Upper lobe of left lung (tissue), 6 donors: ENCODE data around the gene MAN1A2. TPM values are rescaled to one million over a fixed set of nuclear protein-coding genes. Genes with fewer than 3 reads are reported as not detected.

Experiments used
- ATAC-seq, 2 donors: fragments of 200-7000 bp; cut with Tn5 transposase; one replicate each; pipeline ENCODE4 v1.9.1; 2022; ENCODE audit warnings: mild to moderate bottlenecking in 2 of 2, moderate library complexity in 2 of 2; ENCODE audit not compliant: low FRiP score in 2 of 2
- DNase-seq, 2 donors: peaks; one replicate each; pipeline ENCODE4 v3.0.0-alpha.2; 2019 to 2020
- H3K27ac ChIP-seq, 4 donors: fragments of 200-600 bp; sonication (generic); one replicate each; pipeline ENCODE4 v1.5.1; 2016 to 2019
- H3K27me3 ChIP-seq, 4 donors: fragments of 200-600 bp; sonication (generic); one replicate each; pipeline ENCODE4 v1.5.1; 2017 to 2019
- H3K36me3 ChIP-seq, 4 donors: fragments of 200-600 bp; sonication (generic); one replicate each; pipeline ENCODE4 v1.5.1; 2016 to 2019
- H3K4me1 ChIP-seq, 4 donors: fragments of 200-600 bp; sonication (generic); one replicate each; pipeline ENCODE4 v1.5.1; 2018 to 2019
- H3K4me3 ChIP-seq, 4 donors: fragments of 200-600 bp; sonication (generic); one replicate each; pipeline ENCODE4 v1.5.1; 2017 to 2019; ENCODE audit warnings: mild to moderate bottlenecking in 2 of 4, moderate library complexity in 1 of 4
- H3K9me3 ChIP-seq, 4 donors: fragments of 200-600 bp; sonication (generic); one replicate each; pipeline ENCODE4 v1.5.1; 2018 to 2019
- EP300 ChIP-seq, 4 donors: sonication (generic); formaldehyde crosslinking; IDR thresholded peaks; one replicate each; pipeline ENCODE4 v1.5.1; 2017; ENCODE audit warnings: antibody characterized with exemption in 4 of 4, control low read depth in 2 of 4
- POLR2A ChIP-seq, 4 donors: fragments of 450-650 bp; IDR thresholded peaks; one replicate each; pipeline ENCODE4 v1.5.1; 2016 to 2017; ENCODE audit warnings: antibody characterized with exemption in 4 of 4, mild to moderate bottlenecking in 2 of 4
- POLR2AphosphoS5 ChIP-seq, 2 donors: sonication (generic); formaldehyde crosslinking; IDR thresholded peaks; one replicate each; pipeline ENCODE4 v1.5.1; 2017; ENCODE audit warnings: antibody characterized with exemption in 2 of 2
- WGBS, 2 donors: methylation state at CpG; one replicate each; pipeline ENCODE4 v1.1.5; 2017 to 2018; 5-methylcytosine and 5-hydroxymethylcytosine counted together
- total RNA-seq, 6 donors: library from RNA; depleted of rRNA in 4 of 6; stranded (reverse); fragments of >200 nt in 4 of 6; gene quantifications; one replicate each; pipeline versions ENCODE4 v1.1.0 to v1.2.1, GENCODE V29; 2016 to 2021
- TF ChIP-seq, protein P1 (sequence below), 6 experiments: fragments of 450-650 bp in 4 of 6; fragments of 200-600 bp in 2 of 6; sonication (generic) in 2 of 6; IDR thresholded peaks; one replicate each; pipeline ENCODE4 v1.5.1; 2016 to 2019; ENCODE audit warnings: antibody characterized with exemption in 6 of 6
- donor health status: DM: no; HTN: no; CAD: no; lungs with moderate emphysema.
- donor health status: DM: no; HTN: yes; CAD: no; lungs with severe emphysema.

MAN1A2 gene
- total RNA-seq, 6 donors from 2014 or later, result 25.5 to 45.2 (median 33.3) TPM

DNA sequence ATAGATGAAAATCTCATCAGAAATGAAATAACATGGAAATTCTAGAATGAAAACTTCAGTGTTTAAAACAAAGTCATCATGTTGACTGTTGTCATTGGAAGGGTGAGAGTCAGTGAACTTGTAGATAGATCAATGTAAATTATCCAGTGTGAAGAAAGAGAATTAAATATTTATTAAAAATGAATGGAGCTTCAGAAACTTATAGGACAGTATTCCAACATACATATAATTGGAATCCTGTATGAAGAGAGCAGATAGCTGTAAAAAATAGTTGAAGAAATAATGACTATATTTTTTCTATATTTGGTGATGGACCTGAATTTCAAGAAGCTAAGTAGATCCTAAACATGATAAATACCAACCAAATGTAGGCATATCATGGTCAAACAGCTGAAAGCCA is 60.0 kb downstream of the MAN1A2 start:
- Histone ChIP-seq H3K27ac (no peak overlapping the region), H3K4me3 (no peak overlapping the region), H3K27me3 (no peaks in the 10 kb centered on the region), H3K36me3 (peaks cover 0 to 16% (median 2%) of the 10 kb centered on the region in 4 donors), H3K9me3 (peaks cover 2 to 12% (median 7%) of the 10 kb centered on the region in 4 donors), H3K4me1 (no peaks in the 10 kb centered on the region)
- DNase-seq, result no peak
- TF ChIP-seq POLR2A (IDR thresholded peaks at IDR 0.05), result no peak
- no peak for ATAC-seq

DNA sequence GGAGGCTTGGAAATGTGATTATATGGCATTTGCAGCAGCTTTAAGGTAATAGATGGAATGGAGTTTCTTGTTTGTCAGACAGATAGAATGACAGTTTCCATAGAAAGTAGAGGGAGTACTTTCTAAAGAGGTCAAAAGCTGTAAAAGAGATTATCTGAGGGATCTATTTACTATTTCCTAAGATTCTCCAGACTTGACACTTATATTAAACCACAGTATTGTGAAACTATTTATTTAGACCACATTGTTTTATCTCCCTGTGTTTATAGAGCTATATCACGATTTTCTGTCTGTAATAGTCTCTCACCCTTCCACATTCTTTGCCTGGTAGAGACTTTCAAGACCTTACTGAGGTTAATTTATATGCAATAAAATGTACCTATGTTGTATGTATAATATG is 66.7 kb downstream of the MAN1A2 start:
- ATAC-seq, result no peak
- 33 to 44% methylated on average over 1 of the region's 1 CpG for WGBS, 2 donors
- peaks cover 0 to 2% (median 0%) of the 10 kb centered on the region in 4 donors for H3K36me3 ChIP-seq
- H3K27ac ChIP-seq, result no peak overlapping the region
- no peak overlapping the region for H3K4me3 ChIP-seq
- TF ChIP-seq EP300 (IDR thresholded peaks at IDR 0.05) (no peak), POLR2A (IDR thresholded peaks at IDR 0.05) (no peak), POLR2AphosphoS5 (IDR thresholded peaks at IDR 0.05) (no peak)
- TF ChIP-seq, protein P1, sequence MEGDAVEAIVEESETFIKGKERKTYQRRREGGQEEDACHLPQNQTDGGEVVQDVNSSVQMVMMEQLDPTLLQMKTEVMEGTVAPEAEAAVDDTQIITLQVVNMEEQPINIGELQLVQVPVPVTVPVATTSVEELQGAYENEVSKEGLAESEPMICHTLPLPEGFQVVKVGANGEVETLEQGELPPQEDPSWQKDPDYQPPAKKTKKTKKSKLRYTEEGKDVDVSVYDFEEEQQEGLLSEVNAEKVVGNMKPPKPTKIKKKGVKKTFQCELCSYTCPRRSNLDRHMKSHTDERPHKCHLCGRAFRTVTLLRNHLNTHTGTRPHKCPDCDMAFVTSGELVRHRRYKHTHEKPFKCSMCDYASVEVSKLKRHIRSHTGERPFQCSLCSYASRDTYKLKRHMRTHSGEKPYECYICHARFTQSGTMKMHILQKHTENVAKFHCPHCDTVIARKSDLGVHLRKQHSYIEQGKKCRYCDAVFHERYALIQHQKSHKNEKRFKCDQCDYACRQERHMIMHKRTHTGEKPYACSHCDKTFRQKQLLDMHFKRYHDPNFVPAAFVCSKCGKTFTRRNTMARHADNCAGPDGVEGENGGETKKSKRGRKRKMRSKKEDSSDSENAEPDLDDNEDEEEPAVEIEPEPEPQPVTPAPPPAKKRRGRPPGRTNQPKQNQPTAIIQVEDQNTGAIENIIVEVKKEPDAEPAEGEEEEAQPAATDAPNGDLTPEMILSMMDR (IDR thresholded peaks at IDR 0.05), result no peak
- no peak for DNase-seq
- no peaks in the 10 kb centered on the region for H3K27me3 ChIP-seq
- H3K4me1 ChIP-seq, result no peaks in the 10 kb centered on the region
- H3K9me3 ChIP-seq, result no peaks in the 10 kb centered on the region

DNA sequence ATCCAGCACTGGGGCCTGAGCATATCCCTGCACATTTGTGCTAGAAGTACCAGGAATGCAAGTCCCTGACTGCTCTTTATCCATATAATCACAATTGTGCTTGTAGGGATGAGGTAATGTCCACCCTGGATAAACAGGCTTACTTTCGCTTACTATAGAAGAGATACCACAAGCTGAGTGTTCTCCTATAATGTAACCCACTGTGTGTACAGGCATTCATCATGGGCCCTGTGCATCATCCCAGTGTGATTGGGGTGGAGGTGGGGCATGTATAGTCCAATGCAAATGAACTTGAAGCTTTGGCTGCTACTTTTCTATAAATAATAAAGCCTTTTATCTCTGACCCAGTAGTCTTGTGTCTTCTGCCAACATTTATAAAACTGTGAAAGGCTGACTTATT is 69.3 kb downstream of the MAN1A2 start:
- H3K27ac ChIP-seq, result no peak overlapping the region
- H3K27me3 ChIP-seq, result no peaks in the 10 kb centered on the region
- DNase-seq (no peak), ATAC-seq (no peak)
- peaks cover 0 to 2% (median 0%) of the 10 kb centered on the region in 4 donors for H3K36me3 ChIP-seq
- no peaks in the 10 kb centered on the region for H3K9me3 ChIP-seq
- 86 to 96% methylated on average over 1 of the region's 1 CpG for WGBS, 2 donors
- TF ChIP-seq POLR2A (IDR thresholded peaks at IDR 0.05) (no peak), POLR2AphosphoS5 (IDR thresholded peaks at IDR 0.05) (no peak), EP300 (IDR thresholded peaks at IDR 0.05) (no peak)
- TF ChIP-seq, protein P1 (IDR thresholded peaks at IDR 0.05), result no peak
- no peak overlapping the region for H3K4me3 ChIP-seq
- H3K4me1 ChIP-seq, result no peaks in the 10 kb centered on the region

DNA sequence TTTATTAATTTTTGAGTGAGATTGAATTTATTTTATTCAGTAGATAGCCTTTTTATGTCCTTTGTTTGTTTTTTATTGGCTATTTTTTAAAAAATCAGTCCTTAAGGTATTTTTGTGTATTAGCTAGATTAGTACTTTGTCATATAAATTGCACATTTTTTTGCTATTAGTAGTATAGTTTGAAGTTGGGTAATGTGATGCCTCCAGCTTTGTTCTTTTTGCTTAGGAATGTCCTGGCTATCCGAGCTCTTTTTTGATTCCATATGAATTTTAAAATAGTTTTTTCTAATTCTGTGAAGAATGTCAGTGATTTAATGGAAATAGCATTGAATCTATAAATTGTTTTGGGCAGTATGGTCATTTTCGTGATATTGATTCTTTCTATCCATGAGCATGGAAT is 80.4 kb downstream of the MAN1A2 start:
- Histone ChIP-seq H3K4me1 (no peaks in the 10 kb centered on the region), H3K36me3 (peaks cover 0 to 6% (median 0%) of the 10 kb centered on the region in 4 donors), H3K27ac (no peak overlapping the region), H3K27me3 (no peaks in the 10 kb centered on the region), H3K4me3 (no peak overlapping the region), H3K9me3 (peaks cover 0 to 7% (median 0%) of the 10 kb centered on the region in 4 donors)
- 95 to 96% methylated on average over 2 of the region's 2 CpGs for WGBS, 2 donors
- TF ChIP-seq EP300 (IDR thresholded peaks at IDR 0.05) (no peak), POLR2A (IDR thresholded peaks at IDR 0.05) (no peak), POLR2AphosphoS5 (IDR thresholded peaks at IDR 0.05) (no peak)
- TF ChIP-seq, protein P1 (IDR thresholded peaks at IDR 0.05), result no peak
- DNase-seq (no peak), ATAC-seq (no peak)

DNA sequence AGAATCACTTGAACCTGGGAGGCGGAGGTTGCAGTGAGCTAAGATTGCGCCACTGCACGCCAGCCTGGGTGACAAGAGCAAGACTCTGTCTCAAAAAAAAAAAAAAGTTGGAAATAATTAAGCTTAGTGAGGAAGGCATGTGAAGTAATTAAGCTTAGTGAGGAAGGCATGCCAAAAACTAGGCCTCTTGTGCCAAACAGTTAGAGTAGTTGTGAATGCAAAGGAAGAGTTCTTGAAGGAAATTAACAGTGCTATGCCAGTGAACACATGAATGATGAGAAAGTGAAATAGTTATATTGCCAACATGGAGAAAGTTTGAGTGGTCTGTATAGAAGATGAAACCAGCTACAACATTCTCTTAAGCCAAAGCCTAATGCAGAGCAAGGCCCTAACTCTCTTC is 85.0 kb downstream of the MAN1A2 start:
- TF ChIP-seq, protein P1 (IDR thresholded peaks at IDR 0.05), result no peak
- TF ChIP-seq EP300 (IDR thresholded peaks at IDR 0.05) (no peak), POLR2A (IDR thresholded peaks at IDR 0.05) (no peak), POLR2AphosphoS5 (IDR thresholded peaks at IDR 0.05) (no peak)
- WGBS, 2 donors, result 98 to 100% methylated on average over 3 of the region's 3 CpGs
- DNase-seq, result no peak

More for the DNA sequence above, 85.0 kb downstream of the MAN1A2 start:
- no peak overlapping the region for H3K27ac ChIP-seq
- H3K36me3 ChIP-seq, result peaks cover 0 to 6% (median 0%) of the 10 kb centered on the region in 4 donors
- no peaks in the 10 kb centered on the region for H3K27me3 ChIP-seq
- H3K4me3 ChIP-seq, result no peak overlapping the region
- no peak for ATAC-seq
- no peaks in the 10 kb centered on the region for H3K9me3 ChIP-seq
- H3K4me1 ChIP-seq, result no peaks in the 10 kb centered on the region
